Measurements from ENCODE around the gene TRPM1. TPM values are rescaled to one million over a fixed set of nuclear protein-coding genes. Genes with fewer than 3 reads are reported as not detected.

The TRPM1 gene
- total and polyA plus RNA-seq, 9 of the 15 experiments (the other 6 are each of a cell fraction or from before 2014, with no cell fraction given) = 0.01 to 0.06 (median 0.03) TPM; not detected in 5

DNA sequence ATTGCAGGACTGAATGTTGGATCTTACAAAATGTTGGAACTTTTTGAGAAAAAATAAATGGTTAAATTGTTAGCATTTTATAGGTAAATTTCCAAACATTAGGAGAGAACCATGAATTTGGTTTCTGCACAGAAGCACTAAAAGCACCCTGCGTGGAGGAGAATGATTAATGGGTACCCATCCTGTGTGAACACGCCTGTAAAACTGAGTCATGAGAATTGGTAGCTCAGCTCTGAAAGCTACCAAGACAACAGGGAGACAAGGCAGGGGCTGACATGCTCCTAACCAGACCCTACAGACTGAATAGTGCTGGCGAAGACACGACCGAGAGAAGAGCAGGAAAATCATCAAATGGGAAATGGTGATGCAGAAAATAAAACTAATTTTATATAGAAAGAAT lies 77.7 kb downstream of the TRPM1 start (continued):
- TF ChIP-seq STAT6 (CRISPR knock-in tag; IDR thresholded peaks at IDR 0.05) = no peak
- no peak for TF ChIP-seq HBP1 (CRISPR knock-in tag; IDR thresholded peaks at IDR 0.05)
- TF ChIP-seq RBM17 (IDR thresholded peaks at IDR 0.05; ENCODE audit: borderline replicate concordance, low read depth, low read length) = no peak
- TF ChIP-seq ARNT (IDR thresholded peaks at IDR 0.05) = no peak
- no peak for TF ChIP-seq TAF15 (IDR thresholded peaks at IDR 0.05; ENCODE audit: low read depth, low read length)
- TF ChIP-seq CHCHD3 (CRISPR knock-in tag; IDR thresholded peaks at IDR 0.05) = no peak

DNA sequence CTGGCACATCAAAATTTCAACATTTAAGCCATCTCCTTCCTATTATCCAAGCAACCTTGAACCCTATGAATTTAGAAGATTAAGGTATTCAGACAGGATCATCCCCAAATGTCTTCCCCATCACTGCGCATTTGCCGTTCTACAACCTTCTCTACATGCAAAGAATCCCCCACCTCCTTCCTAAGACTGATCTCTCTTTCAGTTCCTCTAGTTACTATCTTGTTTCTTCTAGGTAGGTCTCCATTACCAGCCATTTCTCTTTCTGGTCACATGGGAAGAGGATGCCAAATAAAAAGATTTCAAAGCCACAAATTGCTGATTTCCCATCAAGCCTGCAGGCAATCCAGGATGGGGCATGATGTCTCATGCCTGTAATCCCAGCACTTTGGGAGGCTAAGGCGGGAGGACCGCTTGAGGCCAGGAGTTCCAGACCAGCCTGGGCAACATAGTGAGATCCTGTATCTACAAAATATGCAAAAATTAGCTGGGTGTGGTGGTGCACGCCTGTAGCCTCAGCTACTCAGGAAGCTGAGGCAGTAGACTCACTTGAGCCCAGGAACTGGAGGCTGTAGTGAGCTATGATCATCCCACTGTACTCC lies 80.4 kb downstream of the TRPM1 start:
- ChIA-PET POLR2A (no interaction called here), CTCF (ENCODE audit: low intra/inter-chr PET ratio) (no interaction called here)
- ATAC-seq = no peak
- Histone ChIP-seq H3K4me1 (replicated peaks in 1 of 2; ENCODE audit: control insufficient read depth in 2 of 2, insufficient read depth in 2 of 2, low read length in 2 of 2) (peaks cover 0 to 3% of the 10 kb centered on the region in 2 experiments; a peak in 3 of 5 replicates), H3K9me3 (replicated peaks; ENCODE audit: control insufficient read depth, insufficient read depth, low read depth, low read length) (no peaks in the 10 kb centered on the region), H2AFZ (ENCODE audit: low read depth, low read length) (no peak overlapping the region), H4K20me1 (replicated peaks; ENCODE audit: control insufficient read depth, insufficient read depth, low read length) (no peaks in the 10 kb centered on the region), H3K79me2 (ENCODE audit: control insufficient read depth, insufficient read depth, low read length) (no peaks in the 10 kb centered on the region), H3K36me3 (ENCODE audit: control insufficient read depth, insufficient read depth, low read length) (no peaks in the 10 kb centered on the region), H3K4me2 (ENCODE audit: insufficient read depth, low read length) (no peak overlapping the region), H3K4me3 (no peak overlapping the region), H3K27me3 (ENCODE audit: control insufficient read depth in 2 of 2, insufficient read depth in 2 of 2, low read length in 2 of 2) (peaks cover 5 to 12% of the 10 kb centered on the region in 2 experiments; a peak in 2 of 5 replicates), H3K27ac (ENCODE audit: extremely low read depth, low read depth, low read length) (no peak overlapping the region), H3K9me1 (ENCODE audit: control insufficient read depth, insufficient read depth, low read length) (no peaks in the 10 kb centered on the region), H3K9ac (ENCODE audit: insufficient read depth in 1 of 2, low read depth in 2 of 2, low read length in 2 of 2) (no peak overlapping the region)
- DNase-seq (ENCODE audit: extremely low read depth in 1 of 4, low spot score in 3 of 4) = no peak
- WGBS (ENCODE audit: insufficient coverage, low coverage, missing lambda C conversion rate) = 3% methylated on average over 5 of the region's 5 CpGs
- intact Hi-C loops (cut with micrococcal nuclease) (no loop called here), in situ Hi-C loops (cut with MboI) (no loop called here)
- no TSS peak for BruUV-seq (replicated peaks)
- no peak for FAIRE-seq
- no peak for TF ChIP-seq ZC3H11A (IDR thresholded peaks at IDR 0.05; ENCODE audit: low read depth, low read length)
- no peak for TF ChIP-seq ZNF146 (CRISPR knock-in tag; IDR thresholded peaks at IDR 0.05; ENCODE audit: unreplicated experiment)
- TF ChIP-seq, protein P1, sequence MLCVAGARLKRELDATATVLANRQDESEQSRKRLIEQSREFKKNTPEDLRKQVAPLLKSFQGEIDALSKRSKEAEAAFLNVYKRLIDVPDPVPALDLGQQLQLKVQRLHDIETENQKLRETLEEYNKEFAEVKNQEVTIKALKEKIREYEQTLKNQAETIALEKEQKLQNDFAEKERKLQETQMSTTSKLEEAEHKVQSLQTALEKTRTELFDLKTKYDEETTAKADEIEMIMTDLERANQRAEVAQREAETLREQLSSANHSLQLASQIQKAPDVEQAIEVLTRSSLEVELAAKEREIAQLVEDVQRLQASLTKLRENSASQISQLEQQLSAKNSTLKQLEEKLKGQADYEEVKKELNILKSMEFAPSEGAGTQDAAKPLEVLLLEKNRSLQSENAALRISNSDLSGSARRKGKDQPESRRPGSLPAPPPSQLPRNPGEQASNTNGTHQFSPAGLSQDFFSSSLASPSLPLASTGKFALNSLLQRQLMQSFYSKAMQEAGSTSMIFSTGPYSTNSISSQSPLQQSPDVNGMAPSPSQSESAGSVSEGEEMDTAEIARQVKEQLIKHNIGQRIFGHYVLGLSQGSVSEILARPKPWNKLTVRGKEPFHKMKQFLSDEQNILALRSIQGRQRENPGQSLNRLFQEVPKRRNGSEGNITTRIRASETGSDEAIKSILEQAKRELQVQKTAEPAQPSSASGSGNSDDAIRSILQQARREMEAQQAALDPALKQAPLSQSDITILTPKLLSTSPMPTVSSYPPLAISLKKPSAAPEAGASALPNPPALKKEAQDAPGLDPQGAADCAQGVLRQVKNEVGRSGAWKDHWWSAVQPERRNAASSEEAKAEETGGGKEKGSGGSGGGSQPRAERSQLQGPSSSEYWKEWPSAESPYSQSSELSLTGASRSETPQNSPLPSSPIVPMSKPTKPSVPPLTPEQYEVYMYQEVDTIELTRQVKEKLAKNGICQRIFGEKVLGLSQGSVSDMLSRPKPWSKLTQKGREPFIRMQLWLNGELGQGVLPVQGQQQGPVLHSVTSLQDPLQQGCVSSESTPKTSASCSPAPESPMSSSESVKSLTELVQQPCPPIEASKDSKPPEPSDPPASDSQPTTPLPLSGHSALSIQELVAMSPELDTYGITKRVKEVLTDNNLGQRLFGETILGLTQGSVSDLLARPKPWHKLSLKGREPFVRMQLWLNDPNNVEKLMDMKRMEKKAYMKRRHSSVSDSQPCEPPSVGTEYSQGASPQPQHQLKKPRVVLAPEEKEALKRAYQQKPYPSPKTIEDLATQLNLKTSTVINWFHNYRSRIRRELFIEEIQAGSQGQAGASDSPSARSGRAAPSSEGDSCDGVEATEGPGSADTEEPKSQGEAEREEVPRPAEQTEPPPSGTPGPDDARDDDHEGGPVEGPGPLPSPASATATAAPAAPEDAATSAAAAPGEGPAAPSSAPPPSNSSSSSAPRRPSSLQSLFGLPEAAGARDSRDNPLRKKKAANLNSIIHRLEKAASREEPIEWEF (CRISPR knock-in tag; IDR thresholded peaks at IDR 0.05) = no peak
- TF ChIP-seq ZNF134 (CRISPR knock-in tag; conservative IDR thresholded peaks at IDR 0.05) = no peak
- no peak for TF ChIP-seq ZNF77 (CRISPR knock-in tag; IDR thresholded peaks at IDR 0.05)
- no peak for TF ChIP-seq MBD2 (IDR thresholded peaks at IDR 0.05; ENCODE audit: borderline replicate concordance, low read depth)
- no peak for TF ChIP-seq HEY1 (CRISPR knock-in tag; IDR thresholded peaks at IDR 0.05; ENCODE audit: borderline replicate concordance)
